Sigmoid colon (tissue), 3 donors: ENCODE results near the gene RNU7-1.

Experiments used
- CTCF ChIP-seq, 4 experiments: fragments of 450-650 bp in 3 of 4; fragments of 200-600 bp in 1 of 4; IDR thresholded peaks; one replicate each; pipeline ENCODE4 v1.5.1; 2016 to 2019; ENCODE audit warnings: antibody characterized with exemption in 4 of 4, mild to moderate bottlenecking in 3 of 4, moderate library complexity in 2 of 4
- POLR2A ChIP-seq, 2 donors: fragments of 450-650 bp; IDR thresholded peaks; one replicate each; pipeline ENCODE4 v1.6.1; 2016; ENCODE audit warnings: antibody characterized with exemption in 2 of 2, mild to moderate bottlenecking in 2 of 2, moderate library complexity in 2 of 2

GRCh38 chr12:6921996-6922946 is 21.3 kb upstream of the RNU7-1 start:
- TF ChIP-seq CTCF (IDR thresholded peaks at IDR 0.05) = no peak
- TF ChIP-seq POLR2A (IDR thresholded peaks at IDR 0.05) = no peak
